SKM-1 (cell line): Measurements from ENCODE around the gene SLC38A8.

Experiments
- DNase-seq: peaks from one replicate; lab custom pipeline; 2025; ENCODE audit not compliant: unreplicated experiment; lab: John Stamatoyannopoulos, UW

Gene SLC38A8

GRCh38 chr16:84068783-84069462 lies 26.3 kb upstream of the SLC38A8 start:
- DNase-seq = no peak

GRCh38 chr16:84068041-84068440 lies 25.4 kb upstream of the SLC38A8 start:
- no peak for DNase-seq

GRCh38 chr16:84067640-84068039 lies 25.0 kb upstream of the SLC38A8 start:
- DNase-seq = no peak

- peak; percentile 37 for DNase-seq
These were observed 23.0 kb upstream of the SLC38A8 start for GRCh38 chr16:84065536-84066132.

- no peak for DNase-seq
These were observed 21.4 kb upstream of the SLC38A8 start for GRCh38 chr16:84063980-84064379.

GRCh38 chr16:84062734-84063640 lies 20.4 kb upstream of the SLC38A8 start:
- peak; percentile 38 for DNase-seq

- no peak for DNase-seq
These were observed 18.7 kb upstream of the SLC38A8 start for GRCh38 chr16:84061236-84061819.

GRCh38 chr16:84059946-84060901 lies 17.6 kb upstream of the SLC38A8 start:
- no peak for DNase-seq

- no peak for DNase-seq
These were observed 16.5 kb upstream of the SLC38A8 start for GRCh38 chr16:84059111-84059510.

- DNase-seq = no peak
These were observed 16.1 kb upstream of the SLC38A8 start for GRCh38 chr16:84058664-84059063.

GRCh38 chr16:84058211-84058610 lies 15.6 kb upstream of the SLC38A8 start:
- no peak for DNase-seq

- no peak for DNase-seq
These were observed 14.3 kb upstream of the SLC38A8 start for GRCh38 chr16:84056933-84057332.

GRCh38 chr16:84055801-84056634 lies 13.4 kb upstream of the SLC38A8 start:
- DNase-seq = no peak

GRCh38 chr16:84055366-84055765 lies 12.8 kb upstream of the SLC38A8 start:
- DNase-seq = no peak

- DNase-seq = no peak
These were observed 12.3 kb upstream of the SLC38A8 start for GRCh38 chr16:84054916-84055315.

GRCh38 chr16:84054271-84054670 lies 11.7 kb upstream of the SLC38A8 start:
- no peak for DNase-seq

- DNase-seq = no peak
These were observed 10.6 kb upstream of the SLC38A8 start for GRCh38 chr16:84053237-84053636.

GRCh38 chr16:84052071-84052622 lies 9.6 kb upstream of the SLC38A8 start:
- DNase-seq = no peak

- DNase-seq = no peak
These were observed 7.7 kb upstream of the SLC38A8 start for GRCh38 chr16:84050316-84050715.
